ENCODE results near the gene PKP1.

The PKP1 gene

GRCh38 chr1:201290551-201290950 is 7.2 kb downstream of the PKP1 start:
- DNase-seq (ENCODE audit: low spot score in 2 of 2) = no peak
- ATAC-seq (replicated peaks; ENCODE audit: extremely low read depth, poor library complexity, severe bottlenecking) = no peak
- Mint-ChIP-seq H3K4me3 (no peak overlapping the region), H3K27ac (ENCODE audit: low read depth) (no peak overlapping the region), H3K4me1 (no peaks in the 10 kb centered on the region), H3K27me3 (peaks cover 95% of the 10 kb centered on the region), H3K36me3 (ENCODE audit: insufficient read depth) (peaks cover 2% of the 10 kb centered on the region), H3K9me3 (no peaks in the 10 kb centered on the region)

GRCh38 chr1:201291916-201292315 is 8.6 kb downstream of the PKP1 start:
- no peaks in the 10 kb centered on the region for H3K9me3 Mint-ChIP-seq
- DNase-seq (ENCODE audit: low spot score in 2 of 2) = no peak
- no peak overlapping the region for H3K4me3 Mint-ChIP-seq
- H3K27me3 Mint-ChIP-seq = peaks cover 91% of the 10 kb centered on the region
- no peak overlapping the region for H3K27ac Mint-ChIP-seq (ENCODE audit: low read depth)
- H3K36me3 Mint-ChIP-seq (ENCODE audit: insufficient read depth) = peaks cover 2% of the 10 kb centered on the region
- no peak for ATAC-seq (replicated peaks; ENCODE audit: extremely low read depth, poor library complexity, severe bottlenecking)
- no peaks in the 10 kb centered on the region for H3K4me1 Mint-ChIP-seq

- peaks cover 2% of the 10 kb centered on the region for H3K36me3 Mint-ChIP-seq (ENCODE audit: insufficient read depth)
- H3K4me1 Mint-ChIP-seq = no peaks in the 10 kb centered on the region
- DNase-seq (ENCODE audit: low spot score in 2 of 2) (no peak), ATAC-seq (replicated peaks; ENCODE audit: extremely low read depth, poor library complexity, severe bottlenecking) (no peak)
- H3K27ac Mint-ChIP-seq (ENCODE audit: low read depth) = no peak overlapping the region
- H3K27me3 Mint-ChIP-seq = peaks cover 86% of the 10 kb centered on the region
- H3K4me3 Mint-ChIP-seq = no peak overlapping the region
- no peaks in the 10 kb centered on the region for H3K9me3 Mint-ChIP-seq
These were observed 11.6 kb downstream of the PKP1 start for GRCh38 chr1:201294876-201295275.

- Mint-ChIP-seq H3K27me3 (peaks cover 86% of the 10 kb centered on the region), H3K4me1 (no peaks in the 10 kb centered on the region), H3K9me3 (no peaks in the 10 kb centered on the region), H3K36me3 (ENCODE audit: insufficient read depth) (peaks cover 2% of the 10 kb centered on the region), H3K27ac (ENCODE audit: low read depth) (no peak overlapping the region), H3K4me3 (no peak overlapping the region)
- DNase-seq (ENCODE audit: low spot score in 2 of 2) = no peak
- ATAC-seq (replicated peaks; ENCODE audit: extremely low read depth, poor library complexity, severe bottlenecking) = no peak
These were observed 12.0 kb downstream of the PKP1 start for GRCh38 chr1:201295346-201295745.

- no peaks in the 10 kb centered on the region for H3K4me1 Mint-ChIP-seq
- H3K27ac Mint-ChIP-seq (ENCODE audit: low read depth) = no peak overlapping the region
- DNase-seq (ENCODE audit: low spot score in 2 of 2) (no peak), ATAC-seq (replicated peaks; ENCODE audit: extremely low read depth, poor library complexity, severe bottlenecking) (no peak)
- H3K9me3 Mint-ChIP-seq = no peaks in the 10 kb centered on the region
- peaks cover 86% of the 10 kb centered on the region for H3K27me3 Mint-ChIP-seq
- no peak overlapping the region for H3K4me3 Mint-ChIP-seq
- peaks cover 2% of the 10 kb centered on the region for H3K36me3 Mint-ChIP-seq (ENCODE audit: insufficient read depth)
These were observed 12.6 kb downstream of the PKP1 start for GRCh38 chr1:201295861-201296260.

GRCh38 chr1:201296352-201296751 is 13.0 kb downstream of the PKP1 start:
- Mint-ChIP-seq H3K4me3 (no peak overlapping the region), H3K27ac (ENCODE audit: low read depth) (no peak overlapping the region), H3K27me3 (peaks cover 88% of the 10 kb centered on the region), H3K9me3 (no peaks in the 10 kb centered on the region), H3K36me3 (ENCODE audit: insufficient read depth) (peaks cover 2% of the 10 kb centered on the region), H3K4me1 (no peaks in the 10 kb centered on the region)
- no peak for ATAC-seq (replicated peaks; ENCODE audit: extremely low read depth, poor library complexity, severe bottlenecking)
- DNase-seq (ENCODE audit: low spot score in 2 of 2) = no peak

GRCh38 chr1:201298396-201299381 is 15.4 kb downstream of the PKP1 start:
- H3K9me3 Mint-ChIP-seq = no peaks in the 10 kb centered on the region
- H3K27ac Mint-ChIP-seq (ENCODE audit: low read depth) = no peak overlapping the region
- ATAC-seq (replicated peaks; ENCODE audit: extremely low read depth, poor library complexity, severe bottlenecking) = no peak
- H3K36me3 Mint-ChIP-seq (ENCODE audit: insufficient read depth) = no peaks in the 10 kb centered on the region
- H3K27me3 Mint-ChIP-seq = peaks cover 78% of the 10 kb centered on the region
- no peak overlapping the region for H3K4me3 Mint-ChIP-seq
- no peak for DNase-seq (ENCODE audit: low spot score in 2 of 2)
- no peaks in the 10 kb centered on the region for H3K4me1 Mint-ChIP-seq

GRCh38 chr1:201299968-201300367 is 16.7 kb downstream of the PKP1 start:
- Mint-ChIP-seq H3K27ac (ENCODE audit: low read depth) (no peak overlapping the region), H3K27me3 (peaks cover 68% of the 10 kb centered on the region), H3K4me1 (no peaks in the 10 kb centered on the region), H3K9me3 (no peaks in the 10 kb centered on the region), H3K36me3 (ENCODE audit: insufficient read depth) (no peaks in the 10 kb centered on the region), H3K4me3 (no peak overlapping the region)
- no peak for ATAC-seq (replicated peaks; ENCODE audit: extremely low read depth, poor library complexity, severe bottlenecking)
- no peak for DNase-seq (ENCODE audit: low spot score in 2 of 2)

GRCh38 chr1:201300641-201301040 is 17.3 kb downstream of the PKP1 start:
- H3K9me3 Mint-ChIP-seq = no peaks in the 10 kb centered on the region
- H3K27me3 Mint-ChIP-seq = peaks cover 62% of the 10 kb centered on the region
- no peaks in the 10 kb centered on the region for H3K36me3 Mint-ChIP-seq (ENCODE audit: insufficient read depth)
- no peak overlapping the region for H3K4me3 Mint-ChIP-seq
- ATAC-seq (replicated peaks; ENCODE audit: extremely low read depth, poor library complexity, severe bottlenecking) (no peak), DNase-seq (ENCODE audit: low spot score in 2 of 2) (no peak)
- H3K27ac Mint-ChIP-seq (ENCODE audit: low read depth) = no peak overlapping the region
- H3K4me1 Mint-ChIP-seq = no peaks in the 10 kb centered on the region

GRCh38 chr1:201302163-201303152 is 19.2 kb downstream of the PKP1 start:
- Mint-ChIP-seq H3K4me1 (no peaks in the 10 kb centered on the region), H3K27ac (ENCODE audit: low read depth) (no peak overlapping the region), H3K36me3 (ENCODE audit: insufficient read depth) (no peaks in the 10 kb centered on the region), H3K9me3 (no peaks in the 10 kb centered on the region), H3K4me3 (no peak overlapping the region), H3K27me3 (peaks cover 52% of the 10 kb centered on the region)
- DNase-seq (ENCODE audit: low spot score in 2 of 2) (no peak), ATAC-seq (replicated peaks; ENCODE audit: extremely low read depth, poor library complexity, severe bottlenecking) (no peak)

- no peak overlapping the region for H3K4me3 Mint-ChIP-seq
- no peaks in the 10 kb centered on the region for H3K36me3 Mint-ChIP-seq (ENCODE audit: insufficient read depth)
- ATAC-seq (replicated peaks; ENCODE audit: extremely low read depth, poor library complexity, severe bottlenecking) (no peak), DNase-seq (ENCODE audit: low spot score in 2 of 2) (no peak)
- no peaks in the 10 kb centered on the region for H3K4me1 Mint-ChIP-seq
- H3K9me3 Mint-ChIP-seq = no peaks in the 10 kb centered on the region
- H3K27me3 Mint-ChIP-seq = peaks cover 51% of the 10 kb centered on the region
- no peak overlapping the region for H3K27ac Mint-ChIP-seq (ENCODE audit: low read depth)
These were observed 20.8 kb downstream of the PKP1 start for GRCh38 chr1:201304126-201304525.

- H3K27ac Mint-ChIP-seq (ENCODE audit: low read depth) = no peak overlapping the region
- ATAC-seq (replicated peaks; ENCODE audit: extremely low read depth, poor library complexity, severe bottlenecking) = no peak
- peaks cover 48% of the 10 kb centered on the region for H3K27me3 Mint-ChIP-seq
These were observed 22.5 kb downstream of the PKP1 start for GRCh38 chr1:201305815-201306214.

More at GRCh38 chr1:201305815-201306214, 22.5 kb downstream of the PKP1 start:
- Mint-ChIP-seq H3K4me3 (no peak overlapping the region), H3K9me3 (no peaks in the 10 kb centered on the region), H3K4me1 (no peaks in the 10 kb centered on the region), H3K36me3 (ENCODE audit: insufficient read depth) (no peaks in the 10 kb centered on the region)
- no peak for DNase-seq (ENCODE audit: low spot score in 2 of 2)

Measured in central memory CD8-positive, alpha-beta T cell (primary cell).